ENCODE data around the gene MAD1L1. TPM values are rescaled to one million over a fixed set of nuclear protein-coding genes. Genes with fewer than 3 reads are reported as not detected.

The MAD1L1 gene
- total and polyA plus RNA-seq, 4 donors: 12.8 to 20.7 (median 16.5) TPM

GRCh38 chr7:2105917-2106316 lies 126.8 kb downstream of the MAD1L1 start:
- Histone ChIP-seq H3K9ac (ENCODE audit: low read depth in 1 of 2, low read length in 2 of 2) (no peak overlapping the region), H3K4me1 (ENCODE audit: control insufficient read depth in 4 of 4, insufficient read depth in 4 of 4, low read length in 3 of 4) (peaks cover 0 to 2% (median 0%) of the 10 kb centered on the region in 4 donors), H3K4me3 (ENCODE audit: low read depth in 1 of 3, low read length in 3 of 3) (no peak overlapping the region), H3K36me3 (ENCODE audit: control insufficient read depth in 4 of 4, insufficient read depth in 3 of 4, low read depth in 1 of 4, low read length in 3 of 4) (no peaks in the 10 kb centered on the region), H3K27ac (ENCODE audit: low read depth in 1 of 2, low read length in 2 of 2) (no peak overlapping the region), H3K27me3 (ENCODE audit: control insufficient read depth in 4 of 4, insufficient read depth in 4 of 4, low read length in 3 of 4) (no peaks in the 10 kb centered on the region), H3K9me3 (ENCODE audit: control insufficient read depth in 4 of 4, low read length in 3 of 4) (no peaks in the 10 kb centered on the region)
- WGBS: 90% methylated on average over 17 of the region's 17 CpGs
- DNase-seq (ENCODE audit: low spot score): peak; percentile 87
- TF ChIP-seq GABPA (IDR thresholded peaks at IDR 0.05 in 1 of 2, conservative IDR thresholded peaks at IDR 0.05 in 1 of 2) (no peak), RXRA (IDR thresholded peaks at IDR 0.05) (no peak)

GRCh38 chr7:2105280-2105679 lies 127.5 kb downstream of the MAD1L1 start:
- TF ChIP-seq RAD21 (IDR thresholded peaks at IDR 0.05) (no peak), FOXA1 (IDR thresholded peaks at IDR 0.05) (no peak)
- TF ChIP-seq, protein P1, sequence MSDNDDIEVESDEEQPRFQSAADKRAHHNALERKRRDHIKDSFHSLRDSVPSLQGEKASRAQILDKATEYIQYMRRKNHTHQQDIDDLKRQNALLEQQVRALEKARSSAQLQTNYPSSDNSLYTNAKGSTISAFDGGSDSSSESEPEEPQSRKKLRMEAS (IDR thresholded peaks at IDR 0.05): no peak
- Histone ChIP-seq H3K4me3 (ENCODE audit: low read depth in 1 of 3, low read length in 3 of 3) (no peak overlapping the region), H3K27me3 (ENCODE audit: control insufficient read depth in 4 of 4, insufficient read depth in 4 of 4, low read length in 3 of 4) (no peaks in the 10 kb centered on the region), H3K36me3 (ENCODE audit: control insufficient read depth in 4 of 4, insufficient read depth in 3 of 4, low read depth in 1 of 4, low read length in 3 of 4) (no peaks in the 10 kb centered on the region), H3K9ac (ENCODE audit: low read depth in 1 of 2, low read length in 2 of 2) (no peak overlapping the region), H3K4me1 (ENCODE audit: control insufficient read depth in 4 of 4, insufficient read depth in 4 of 4, low read length in 3 of 4) (peaks cover 0 to 2% (median 0%) of the 10 kb centered on the region in 4 donors), H3K27ac (ENCODE audit: low read depth in 1 of 2, low read length in 2 of 2) (no peak overlapping the region), H3K9me3 (ENCODE audit: control insufficient read depth in 4 of 4, low read length in 3 of 4) (no peaks in the 10 kb centered on the region)
- no peak for DNase-seq (ENCODE audit: low spot score)
- 94% methylated on average over 13 of the region's 13 CpGs for WGBS

GRCh38 chr7:2104716-2105115 lies 128.0 kb downstream of the MAD1L1 start:
- Histone ChIP-seq H3K9ac (ENCODE audit: low read depth in 1 of 2, low read length in 2 of 2) (no peak overlapping the region), H3K27me3 (ENCODE audit: control insufficient read depth in 4 of 4, insufficient read depth in 4 of 4, low read length in 3 of 4) (no peaks in the 10 kb centered on the region), H3K4me3 (ENCODE audit: low read depth in 1 of 3, low read length in 3 of 3) (no peak overlapping the region), H3K36me3 (ENCODE audit: control insufficient read depth in 4 of 4, insufficient read depth in 3 of 4, low read depth in 1 of 4, low read length in 3 of 4) (no peaks in the 10 kb centered on the region), H3K4me1 (ENCODE audit: control insufficient read depth in 4 of 4, insufficient read depth in 4 of 4, low read length in 3 of 4) (peaks cover 0 to 2% (median 0%) of the 10 kb centered on the region in 4 donors), H3K27ac (ENCODE audit: low read depth in 1 of 2, low read length in 2 of 2) (no peak overlapping the region), H3K9me3 (ENCODE audit: control insufficient read depth in 4 of 4, low read length in 3 of 4) (no peaks in the 10 kb centered on the region)
- no peak for DNase-seq (ENCODE audit: low spot score)
- TF ChIP-seq HNF4A (conservative IDR thresholded peaks at IDR 0.05) (no peak), TAF1 (conservative IDR thresholded peaks at IDR 0.05) (no peak), YY1 (IDR thresholded peaks at IDR 0.05) (no peak), HNF4G (IDR thresholded peaks at IDR 0.05) (no peak)
- TF ChIP-seq, protein P2, sequence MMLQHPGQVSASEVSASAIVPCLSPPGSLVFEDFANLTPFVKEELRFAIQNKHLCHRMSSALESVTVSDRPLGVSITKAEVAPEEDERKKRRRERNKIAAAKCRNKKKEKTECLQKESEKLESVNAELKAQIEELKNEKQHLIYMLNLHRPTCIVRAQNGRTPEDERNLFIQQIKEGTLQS (IDR thresholded peaks at IDR 0.05): no peak
- WGBS: 89% methylated on average over 14 of the region's 14 CpGs

DNA sequence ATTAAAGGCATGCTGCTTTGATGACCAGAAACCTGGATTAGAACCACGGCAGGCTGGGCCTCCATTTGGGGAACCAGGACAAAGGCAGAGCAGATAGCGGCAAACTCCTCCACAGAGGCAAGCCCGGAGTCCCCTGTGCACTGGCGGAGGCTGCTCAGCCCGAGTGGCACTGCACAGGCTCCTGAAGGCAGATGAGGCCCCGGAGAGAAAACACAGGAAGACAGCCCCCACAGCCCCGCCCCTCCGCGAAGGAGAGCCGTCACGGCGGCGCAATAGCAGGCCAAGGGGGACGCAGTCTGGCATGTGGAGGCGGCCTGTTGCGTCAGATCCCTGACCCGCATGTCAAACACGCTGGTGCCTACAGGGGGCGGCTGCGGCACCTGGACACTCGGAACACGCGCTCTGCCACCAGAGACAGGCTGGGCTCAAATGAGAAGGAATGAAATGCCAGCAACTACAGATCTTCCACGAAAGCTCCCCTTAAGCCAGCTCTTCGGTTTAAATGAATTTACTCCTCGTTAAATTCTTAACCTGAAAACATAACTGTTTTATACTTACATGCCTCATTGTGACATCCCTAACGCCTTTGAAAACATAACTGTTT lies 128.5 kb downstream of the MAD1L1 start:
- DNase-seq (ENCODE audit: low spot score): peak; percentile 80
- no peaks in the 10 kb centered on the region for H3K9me3 ChIP-seq (ENCODE audit: control insufficient read depth in 4 of 4, low read length in 3 of 4)
- no peaks in the 10 kb centered on the region for H3K27me3 ChIP-seq (ENCODE audit: control insufficient read depth in 4 of 4, insufficient read depth in 4 of 4, low read length in 3 of 4)
- 50% methylated on average over 27 of the region's 27 CpGs for WGBS
- H3K27ac ChIP-seq (ENCODE audit: low read depth in 1 of 2, low read length in 2 of 2): no peak overlapping the region
- H3K4me3 ChIP-seq (ENCODE audit: low read depth in 1 of 3, low read length in 3 of 3): no peak overlapping the region
- H3K36me3 ChIP-seq (ENCODE audit: control insufficient read depth in 4 of 4, insufficient read depth in 3 of 4, low read depth in 1 of 4, low read length in 3 of 4): no peaks in the 10 kb centered on the region
- no peak for TF ChIP-seq RXRA (IDR thresholded peaks at IDR 0.05)
- TF ChIP-seq JUND (IDR thresholded peaks at IDR 0.05): no peak
- TF ChIP-seq CTCF (IDR thresholded peaks at IDR 0.05; ENCODE audit: low read depth, low read length, missing input control): peak; percentile 42
- peak; percentile 83 for TF ChIP-seq NR2F2 (IDR thresholded peaks at IDR 0.05)
- TF ChIP-seq, protein P3, sequence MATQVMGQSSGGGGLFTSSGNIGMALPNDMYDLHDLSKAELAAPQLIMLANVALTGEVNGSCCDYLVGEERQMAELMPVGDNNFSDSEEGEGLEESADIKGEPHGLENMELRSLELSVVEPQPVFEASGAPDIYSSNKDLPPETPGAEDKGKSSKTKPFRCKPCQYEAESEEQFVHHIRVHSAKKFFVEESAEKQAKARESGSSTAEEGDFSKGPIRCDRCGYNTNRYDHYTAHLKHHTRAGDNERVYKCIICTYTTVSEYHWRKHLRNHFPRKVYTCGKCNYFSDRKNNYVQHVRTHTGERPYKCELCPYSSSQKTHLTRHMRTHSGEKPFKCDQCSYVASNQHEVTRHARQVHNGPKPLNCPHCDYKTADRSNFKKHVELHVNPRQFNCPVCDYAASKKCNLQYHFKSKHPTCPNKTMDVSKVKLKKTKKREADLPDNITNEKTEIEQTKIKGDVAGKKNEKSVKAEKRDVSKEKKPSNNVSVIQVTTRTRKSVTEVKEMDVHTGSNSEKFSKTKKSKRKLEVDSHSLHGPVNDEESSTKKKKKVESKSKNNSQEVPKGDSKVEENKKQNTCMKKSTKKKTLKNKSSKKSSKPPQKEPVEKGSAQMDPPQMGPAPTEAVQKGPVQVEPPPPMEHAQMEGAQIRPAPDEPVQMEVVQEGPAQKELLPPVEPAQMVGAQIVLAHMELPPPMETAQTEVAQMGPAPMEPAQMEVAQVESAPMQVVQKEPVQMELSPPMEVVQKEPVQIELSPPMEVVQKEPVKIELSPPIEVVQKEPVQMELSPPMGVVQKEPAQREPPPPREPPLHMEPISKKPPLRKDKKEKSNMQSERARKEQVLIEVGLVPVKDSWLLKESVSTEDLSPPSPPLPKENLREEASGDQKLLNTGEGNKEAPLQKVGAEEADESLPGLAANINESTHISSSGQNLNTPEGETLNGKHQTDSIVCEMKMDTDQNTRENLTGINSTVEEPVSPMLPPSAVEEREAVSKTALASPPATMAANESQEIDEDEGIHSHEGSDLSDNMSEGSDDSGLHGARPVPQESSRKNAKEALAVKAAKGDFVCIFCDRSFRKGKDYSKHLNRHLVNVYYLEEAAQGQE (IDR thresholded peaks at IDR 0.05): no peak
- TF ChIP-seq, protein P2 (IDR thresholded peaks at IDR 0.05): no peak
- TF ChIP-seq RAD21 (IDR thresholded peaks at IDR 0.05): peak in 1 of 2 donors; percentile 75
- no peak for TF ChIP-seq YY1 (IDR thresholded peaks at IDR 0.05)
- no peak for TF ChIP-seq GABPA (IDR thresholded peaks at IDR 0.05 in 1 of 2, conservative IDR thresholded peaks at IDR 0.05 in 1 of 2)
- H3K9ac ChIP-seq (ENCODE audit: low read depth in 1 of 2, low read length in 2 of 2): no peak overlapping the region
- H3K4me1 ChIP-seq (ENCODE audit: control insufficient read depth in 4 of 4, insufficient read depth in 4 of 4, low read length in 3 of 4): peaks cover 0 to 2% (median 0%) of the 10 kb centered on the region in 4 donors
